Measurements from ENCODE around the gene C16orf96.

GRCh38 chr16:4647644-4647980 is 91.5 kb downstream of the C16orf96 start:
- TF ChIP-seq, protein P1, sequence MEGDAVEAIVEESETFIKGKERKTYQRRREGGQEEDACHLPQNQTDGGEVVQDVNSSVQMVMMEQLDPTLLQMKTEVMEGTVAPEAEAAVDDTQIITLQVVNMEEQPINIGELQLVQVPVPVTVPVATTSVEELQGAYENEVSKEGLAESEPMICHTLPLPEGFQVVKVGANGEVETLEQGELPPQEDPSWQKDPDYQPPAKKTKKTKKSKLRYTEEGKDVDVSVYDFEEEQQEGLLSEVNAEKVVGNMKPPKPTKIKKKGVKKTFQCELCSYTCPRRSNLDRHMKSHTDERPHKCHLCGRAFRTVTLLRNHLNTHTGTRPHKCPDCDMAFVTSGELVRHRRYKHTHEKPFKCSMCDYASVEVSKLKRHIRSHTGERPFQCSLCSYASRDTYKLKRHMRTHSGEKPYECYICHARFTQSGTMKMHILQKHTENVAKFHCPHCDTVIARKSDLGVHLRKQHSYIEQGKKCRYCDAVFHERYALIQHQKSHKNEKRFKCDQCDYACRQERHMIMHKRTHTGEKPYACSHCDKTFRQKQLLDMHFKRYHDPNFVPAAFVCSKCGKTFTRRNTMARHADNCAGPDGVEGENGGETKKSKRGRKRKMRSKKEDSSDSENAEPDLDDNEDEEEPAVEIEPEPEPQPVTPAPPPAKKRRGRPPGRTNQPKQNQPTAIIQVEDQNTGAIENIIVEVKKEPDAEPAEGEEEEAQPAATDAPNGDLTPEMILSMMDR (IDR thresholded peaks at IDR 0.05; ENCODE audit: borderline replicate concordance, extremely low read depth, low read length, poor library complexity, severe bottlenecking) = no peak
- TF ChIP-seq EZH2 (IDR thresholded peaks at IDR 0.05; ENCODE audit: borderline replicate concordance, low read depth, low read length, severe bottlenecking) = no peak
